Brain microvascular endothelial cell (primary cell): Measurements from ENCODE around the gene ASB10.
A peak's percentile ranks its signal among the peaks of the same experiment; 100 is the strongest.

ENCODE experiments used
- DNase-seq: peaks from one replicate; pipeline ENCODE4 v3.0.0-alpha.2; 2020
- H3K27ac ChIP-seq: fragments of 250-450 bp; sonication (Bioruptor Pico); 2 replicates; pipeline ENCODE4 v1.5.1; 2020; ENCODE audit warnings: mild to moderate bottlenecking, moderate library complexity
- H3K27me3 ChIP-seq: fragments of 250-450 bp; sonication (Bioruptor Pico); replicated peaks from 2 replicates; pipeline ENCODE4 v1.5.1; 2020; ENCODE audit warnings: mild to moderate bottlenecking
- H3K36me3 ChIP-seq: fragments of 250-450 bp; sonication (Bioruptor Pico); replicated peaks from 2 replicates; pipeline ENCODE4 v1.5.1; 2020; ENCODE audit warnings: mild to moderate bottlenecking
- H3K4me3 ChIP-seq: 2 replicates; pipeline ENCODE4 v1.5.1; 2011; ENCODE audit warnings: low read depth, mild to moderate bottlenecking, control low read depth, low read length, moderate library complexity
- CTCF ChIP-seq: IDR thresholded peaks from 2 replicates; pipeline ENCODE4 v1.5.1; 2011; ENCODE audit warnings: low read depth, mild to moderate bottlenecking, moderate library complexity, low read length, control low read depth, inconsistent platforms; ENCODE audit errors: missing control alignments
- in situ Hi-C: cut with HindIII; loops from 2 replicates; pipeline ENCODE4 v1.10.0; 2017; ENCODE audit warnings: low sequenced_read_pairs, low pct_ligation_motif_present

The ASB10 gene

DNA sequence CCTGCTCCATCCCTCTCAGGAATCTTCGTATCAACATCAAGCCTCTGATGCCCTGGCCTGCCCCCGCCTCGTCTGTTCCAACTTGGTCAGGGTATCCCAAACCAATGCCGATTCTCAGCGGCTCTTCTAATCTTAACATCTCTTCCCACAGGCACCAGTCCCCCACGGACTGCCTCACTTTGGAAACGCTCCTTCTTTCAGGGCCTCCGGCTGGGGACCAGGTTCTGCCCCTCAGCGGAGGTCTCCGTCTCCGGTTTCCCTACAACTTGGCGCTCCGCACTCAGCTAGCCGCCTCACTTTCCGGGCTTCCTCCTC, 39.5 kb upstream of the ASB10 start:
- Histone ChIP-seq H3K27me3 (no peaks in the 10 kb centered on the region), H3K4me3 (peak overlapping the region; percentile 83), H3K27ac (peak overlapping the region; percentile 51), H3K36me3 (peaks cover 27% of the 10 kb centered on the region)
- TF ChIP-seq CTCF = no peak
- in situ Hi-C loops = no loop called here
- DNase-seq = no peak

GRCh38 chr7:151225948-151226510, 39.0 kb upstream of the ASB10 start:
- Histone ChIP-seq H3K27me3 (no peaks in the 10 kb centered on the region), H3K36me3 (peaks cover 31% of the 10 kb centered on the region), H3K4me3 (peak overlapping the region; percentile 83), H3K27ac (no peak overlapping the region)
- TF ChIP-seq CTCF = no peak
- no peak for DNase-seq
- in situ Hi-C loops = no loop called here

DNA sequence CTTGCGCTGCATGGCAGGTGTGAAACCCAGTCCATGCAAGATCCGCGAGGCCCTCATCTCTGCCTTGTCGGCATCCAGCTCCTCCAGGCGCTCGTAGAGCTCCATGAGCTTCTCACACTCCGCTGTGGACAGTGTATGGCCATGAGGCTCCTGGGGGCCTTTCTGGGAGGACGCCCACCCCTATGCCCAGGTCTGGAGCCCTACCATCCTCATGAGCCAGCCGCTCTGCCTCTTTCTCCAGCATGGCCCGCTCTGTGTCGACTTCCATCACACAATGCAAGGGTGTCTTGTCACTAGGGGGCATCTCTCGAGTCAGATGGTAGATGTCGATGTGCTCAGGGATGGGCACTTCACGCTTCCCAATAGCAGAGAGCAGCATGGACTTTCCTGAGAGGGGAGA, 36.7 kb upstream of the ASB10 start:
- no peak for DNase-seq
- H3K4me3 ChIP-seq = no peak overlapping the region
- no peak for TF ChIP-seq CTCF
- peaks cover 49% of the 10 kb centered on the region for H3K36me3 ChIP-seq
- H3K27ac ChIP-seq = no peak overlapping the region
- in situ Hi-C loops = no loop called here
- H3K27me3 ChIP-seq = no peaks in the 10 kb centered on the region

DNA sequence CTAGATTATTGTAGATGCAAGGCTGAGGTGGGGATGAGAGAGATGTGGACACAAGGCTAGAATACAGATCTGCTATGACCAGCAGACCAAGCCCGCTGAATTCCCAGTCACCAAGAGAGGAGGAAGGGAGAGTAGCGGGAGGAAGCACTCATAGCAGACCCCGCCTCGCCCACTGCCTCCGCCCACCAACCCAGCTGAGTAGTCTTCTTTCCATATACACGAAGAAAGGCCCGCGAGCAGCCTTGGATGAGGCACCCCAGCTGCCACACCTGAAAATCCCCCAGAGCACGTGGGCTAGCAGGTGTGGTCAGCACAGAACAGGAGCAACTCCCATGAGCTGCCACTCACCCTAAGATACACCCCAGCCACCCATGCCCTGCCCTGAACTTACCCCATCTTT, 31.1 kb upstream of the ASB10 start:
- no peak for DNase-seq
- in situ Hi-C loops = no loop called here
- TF ChIP-seq CTCF = no peak
- H3K27ac ChIP-seq = no peak overlapping the region
- H3K36me3 ChIP-seq = peaks cover 77% of the 10 kb centered on the region
- H3K27me3 ChIP-seq = no peaks in the 10 kb centered on the region
- no peak overlapping the region for H3K4me3 ChIP-seq

- Histone ChIP-seq H3K27me3 (no peaks in the 10 kb centered on the region), H3K36me3 (peaks cover 63% of the 10 kb centered on the region), H3K4me3 (no peak overlapping the region), H3K27ac (no peak overlapping the region)
- in situ Hi-C loops = no loop called here
- no peak for DNase-seq
- TF ChIP-seq CTCF = no peak
Measured at GRCh38 chr7:151215396-151215795, 28.3 kb upstream of the ASB10 start.

- in situ Hi-C loops = no loop called here
- H3K36me3 ChIP-seq = peaks cover 50% of the 10 kb centered on the region
Measured at GRCh38 chr7:151213826-151214225, 26.8 kb upstream of the ASB10 start.

More at GRCh38 chr7:151213826-151214225, 26.8 kb upstream of the ASB10 start:
- no peak for DNase-seq
- TF ChIP-seq CTCF = no peak
- Histone ChIP-seq H3K27ac (no peak overlapping the region), H3K4me3 (no peak overlapping the region), H3K27me3 (no peaks in the 10 kb centered on the region)
